GM12878 (cell line): ENCODE data around the gene CNKSR1. TPM values are rescaled to one million over a fixed set of nuclear protein-coding genes. Genes with fewer than 3 reads are reported as not detected.

ENCODE experiments used
- ATF2 ChIP-seq: IDR thresholded peaks from 2 replicates; pipeline ENCODE4 v1.6.1; 2012; ENCODE audit warnings: low read length, inconsistent platforms
- ATF7 ChIP-seq: fragments of 450-650 bp; IDR thresholded peaks from 2 replicates; pipeline ENCODE4 v1.6.1; 2016; ENCODE audit warnings: low read depth, mild to moderate bottlenecking
- BCL11A ChIP-seq: IDR thresholded peaks from 2 replicates; pipeline ENCODE4 v1.6.1; 2011; ENCODE audit warnings: low read depth, low read length
- BCLAF1 ChIP-seq: fragments of 450-650 bp; IDR thresholded peaks from 2 replicates; pipeline ENCODE4 v1.6.1; 2017; ENCODE audit warnings: antibody characterized with exemption, mild to moderate bottlenecking, moderate library complexity
- CHD4 ChIP-seq: fragments of 200-600 bp; sonication (generic); IDR thresholded peaks from 2 replicates; pipeline ENCODE4 v1.6.1; 2016; ENCODE audit warnings: mild to moderate bottlenecking
- EED ChIP-seq: sonication (generic); IDR thresholded peaks from 2 replicates; pipeline ENCODE4 v1.6.1; 2016; ENCODE audit warnings: antibody characterized with exemption, low read depth
- EP300 ChIP-seq, 2 experiments: fragments of 150-350 bp in 1 of 2; IDR thresholded peaks; 2 replicates each; pipeline ENCODE4 v1.6.1; 2011 to 2012; ENCODE audit warnings: low read depth in 2 of 2, low read length in 2 of 2, borderline replicate concordance in 1 of 2, improper control_type of control experiment in 1 of 2, inconsistent platforms in 1 of 2; ENCODE audit not compliant: control insufficient read depth in 1 of 2
- NR2F1 ChIP-seq: fragments of 450-650 bp; conservative IDR thresholded peaks from 2 replicates; pipeline ENCODE4 v1.6.1; 2017; ENCODE audit warnings: mild to moderate bottlenecking
- NRF1 ChIP-seq: conservative IDR thresholded peaks from 2 replicates; pipeline ENCODE4 v1.6.1; 2011; ENCODE audit warnings: mild to moderate bottlenecking, low read depth, low read length, improper control_type of control experiment
- RB1 ChIP-seq: fragments of 450-650 bp; formaldehyde crosslinking; IDR thresholded peaks from 2 replicates; pipeline ENCODE4 v1.6.1; 2017; ENCODE audit warnings: mild to moderate bottlenecking, borderline replicate concordance
- RUNX3 ChIP-seq: IDR thresholded peaks from 2 replicates; pipeline ENCODE4 v1.6.1; 2012; ENCODE audit warnings: low read length, inconsistent platforms
- SMC3 ChIP-seq: IDR thresholded peaks from 2 replicates; pipeline ENCODE4 v1.6.1; 2011; ENCODE audit warnings: low read length, improper control_type of control experiment, borderline replicate concordance
- ZBED1 ChIP-seq: IDR thresholded peaks from 2 replicates; pipeline ENCODE4 v1.6.1; 2016; ENCODE audit warnings: borderline replicate concordance
- ZNF207 ChIP-seq: fragments of 450-650 bp; IDR thresholded peaks from 2 replicates; pipeline ENCODE4 v1.6.1; 2014; ENCODE audit warnings: antibody characterized with exemption, mild to moderate bottlenecking, borderline replicate concordance
- polyA plus RNA-seq, 11 experiments: library from polyadenylated mRNA; depleted of rRNA in 4 of 11; unstranded in 6 of 11; stranded (reverse) in 5 of 11; fragments of >200 nt; fragmentation: Nextera tagmentation in 4 of 11; fragmentation: Illumina TruSeq in 1 of 11; extraction: Ambion mirVana in 4 of 11; extraction: Trizol in 1 of 11; gene quantifications; 1 replicate in 1 of 11; 2 replicates in 10 of 11; pipeline versions ENCODE4 v1.2.1 to v1.2.3, GENCODE V29; 2011 to 2016; ENCODE audit warnings: inconsistent platforms in 2 of 11, missing spikeins in 2 of 11, low read depth in 1 of 11
- total RNA-seq, 4 experiments: library from RNA; depleted of rRNA in 3 of 4; stranded (reverse); fragments of >200 nt in 3 of 4; fragmentation: Illumina TruSeq in 1 of 4; extraction: Trizol in 1 of 4; gene quantifications; 2 replicates each; pipeline versions ENCODE4 v1.2.1 to v1.2.3, GENCODE V29; 2013 to 2021
- TF ChIP-seq, protein P1 (sequence below): fragments of 450-650 bp; IDR thresholded peaks from 2 replicates; pipeline ENCODE4 v1.6.1; 2018; ENCODE audit warnings: mild to moderate bottlenecking, low read depth, moderate library complexity; ENCODE audit not compliant: partially characterized antibody

The CNKSR1 gene
- total and polyA plus RNA-seq, 10 of the 15 experiments (the other 5 are each of a cell fraction or from before 2014, with no cell fraction given), result 0.06 to 1.2 (median 0.86) TPM

- TF ChIP-seq, protein P1, sequence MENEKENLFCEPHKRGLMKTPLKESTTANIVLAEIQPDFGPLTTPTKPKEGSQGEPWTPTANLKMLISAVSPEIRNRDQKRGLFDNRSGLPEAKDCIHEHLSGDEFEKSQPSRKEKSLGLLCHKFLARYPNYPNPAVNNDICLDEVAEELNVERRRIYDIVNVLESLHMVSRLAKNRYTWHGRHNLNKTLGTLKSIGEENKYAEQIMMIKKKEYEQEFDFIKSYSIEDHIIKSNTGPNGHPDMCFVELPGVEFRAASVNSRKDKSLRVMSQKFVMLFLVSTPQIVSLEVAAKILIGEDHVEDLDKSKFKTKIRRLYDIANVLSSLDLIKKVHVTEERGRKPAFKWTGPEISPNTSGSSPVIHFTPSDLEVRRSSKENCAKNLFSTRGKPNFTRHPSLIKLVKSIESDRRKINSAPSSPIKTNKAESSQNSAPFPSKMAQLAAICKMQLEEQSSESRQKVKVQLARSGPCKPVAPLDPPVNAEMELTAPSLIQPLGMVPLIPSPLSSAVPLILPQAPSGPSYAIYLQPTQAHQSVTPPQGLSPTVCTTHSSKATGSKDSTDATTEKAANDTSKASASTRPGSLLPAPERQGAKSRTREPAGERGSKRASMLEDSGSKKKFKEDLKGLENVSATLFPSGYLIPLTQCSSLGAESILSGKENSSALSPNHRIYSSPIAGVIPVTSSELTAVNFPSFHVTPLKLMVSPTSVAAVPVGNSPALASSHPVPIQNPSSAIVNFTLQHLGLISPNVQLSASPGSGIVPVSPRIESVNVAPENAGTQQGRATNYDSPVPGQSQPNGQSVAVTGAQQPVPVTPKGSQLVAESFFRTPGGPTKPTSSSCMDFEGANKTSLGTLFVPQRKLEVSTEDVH, result no peak
- TF ChIP-seq ZNF207 (no peak), EP300 (IDR thresholded peaks at IDR 0.05; ENCODE audit: borderline replicate concordance in 1 of 2, control insufficient read depth in 1 of 2, low read depth in 2 of 2, low read length in 2 of 2) (no peak), BCL11A (no peak), SMC3 (no peak), RB1 (no peak), EED (no peak), NR2F1 (no peak), NRF1 (no peak), ATF2 (no peak), CHD4 (no peak), BCLAF1 (no peak), ATF7 (peak; percentile 27; the same call in 1 of the 2 replicates), RUNX3 (no peak), ZBED1 (no peak)
- TF ChIP-seq, all 136 proteins: peak for 7
Measured at GRCh38 chr1:26237230-26237966, 60.1 kb downstream of the CNKSR1 start (continued).

Other genes starting within 250 kb of the CNKSR1 start
Only the 7 nearest of the 17 such genes appear.
- gene PDIK1L, start 65.7 kb upstream of the CNKSR1 start, total RNA-seq (2014; rRNA removed), result 9.4 and 10.8 TPM in 2 replicates
- 13.5 and 14.3 TPM in 2 replicates for gene PDIK1L, start 65.7 kb upstream of the CNKSR1 start, total RNA-seq (2014; rRNA removed; fragmentation: Illumina TruSeq; extraction: Trizol)
- 11.9 and 13.7 TPM in 2 replicates for gene PDIK1L, start 65.7 kb upstream of the CNKSR1 start, total RNA-seq (2021)
- 11.6 and 14.2 TPM in 2 replicates for gene PDIK1L, start 65.7 kb upstream of the CNKSR1 start, polyA plus RNA-seq (2011; rRNA removed)
- gene PDIK1L, start 65.7 kb upstream of the CNKSR1 start, polyA plus RNA-seq (2014; fragmentation: Illumina TruSeq; extraction: Trizol), result 10.3 and 13.7 TPM in 2 replicates
- gene PDIK1L, start 65.7 kb upstream of the CNKSR1 start, polyA plus RNA-seq (2014; fragmentation: Nextera tagmentation; extraction: Ambion mirVana), result 1 to 10 TPM; 4.0 to 9.5 TPM
- gene PDIK1L, start 65.7 kb upstream of the CNKSR1 start, polyA plus RNA-seq (2014; rRNA removed), result 4.5 and 6.7 TPM in 2 replicates
- 10 to 100 TPM; 10.7 to 15.9 TPM for gene PDIK1L, start 65.7 kb upstream of the CNKSR1 start, polyA plus RNA-seq (2016; fragmentation: Nextera tagmentation; extraction: Ambion mirVana)
- 0.06 TPM in 1 of 2 replicates, not detected in the other for gene FAM110D, start 18.4 kb upstream of the CNKSR1 start, total RNA-seq (2014; rRNA removed)
- not detected in 2 replicates for gene FAM110D, start 18.4 kb upstream of the CNKSR1 start, total RNA-seq (2014; rRNA removed; fragmentation: Illumina TruSeq; extraction: Trizol)
- gene FAM110D, start 18.4 kb upstream of the CNKSR1 start, total RNA-seq (2021), result not detected in 2 replicates
- gene FAM110D, start 18.4 kb upstream of the CNKSR1 start, polyA plus RNA-seq (2011; rRNA removed), result not detected in 2 replicates
- not detected in 2 replicates for gene FAM110D, start 18.4 kb upstream of the CNKSR1 start, polyA plus RNA-seq (2014; fragmentation: Illumina TruSeq; extraction: Trizol)
- not detected for gene FAM110D, start 18.4 kb upstream of the CNKSR1 start, polyA plus RNA-seq (2014; fragmentation: Nextera tagmentation; extraction: Ambion mirVana)
- not detected in 2 replicates for gene FAM110D, start 18.4 kb upstream of the CNKSR1 start, polyA plus RNA-seq (2014; rRNA removed)
- not detected for gene FAM110D, start 18.4 kb upstream of the CNKSR1 start, polyA plus RNA-seq (2016; fragmentation: Nextera tagmentation; extraction: Ambion mirVana)
- gene C1orf232, start 8.5 kb upstream of the CNKSR1 start, total RNA-seq (2014; rRNA removed), result not detected in 2 replicates
- gene C1orf232, start 8.5 kb upstream of the CNKSR1 start, total RNA-seq (2014; rRNA removed; fragmentation: Illumina TruSeq; extraction: Trizol), result not detected in 2 replicates
- gene C1orf232, start 8.5 kb upstream of the CNKSR1 start, total RNA-seq (2021), result not detected in 2 replicates
- gene C1orf232, start 8.5 kb upstream of the CNKSR1 start, polyA plus RNA-seq (2011; rRNA removed), result not detected in 2 replicates
- gene C1orf232, start 8.5 kb upstream of the CNKSR1 start, polyA plus RNA-seq (2014; fragmentation: Illumina TruSeq; extraction: Trizol), result not detected in 2 replicates
- not detected for gene C1orf232, start 8.5 kb upstream of the CNKSR1 start, polyA plus RNA-seq (2014; fragmentation: Nextera tagmentation; extraction: Ambion mirVana)
- gene C1orf232, start 8.5 kb upstream of the CNKSR1 start, polyA plus RNA-seq (2014; rRNA removed), result not detected in 2 replicates
- gene C1orf232, start 8.5 kb upstream of the CNKSR1 start, polyA plus RNA-seq (2016; fragmentation: Nextera tagmentation; extraction: Ambion mirVana), result not detected
- 87.5 and 105 TPM in 2 replicates for gene ZNF593, start 7.6 kb upstream of the CNKSR1 start, total RNA-seq (2014; rRNA removed)
- gene ZNF593, start 7.6 kb upstream of the CNKSR1 start, total RNA-seq (2014; rRNA removed; fragmentation: Illumina TruSeq; extraction: Trizol), result 20.8 and 22.8 TPM in 2 replicates
- 59.2 and 60.2 TPM in 2 replicates for gene ZNF593, start 7.6 kb upstream of the CNKSR1 start, total RNA-seq (2021)
- 20.8 and 41.9 TPM in 2 replicates for gene ZNF593, start 7.6 kb upstream of the CNKSR1 start, polyA plus RNA-seq (2011; rRNA removed)
- gene ZNF593, start 7.6 kb upstream of the CNKSR1 start, polyA plus RNA-seq (2014; fragmentation: Illumina TruSeq; extraction: Trizol), result 2.8 and 15.1 TPM in 2 replicates
- 10 to 100 TPM in 1 of 2 experiments, 1 to 10 TPM in 1; 7.7 to 20.1 TPM for gene ZNF593, start 7.6 kb upstream of the CNKSR1 start, polyA plus RNA-seq (2014; fragmentation: Nextera tagmentation; extraction: Ambion mirVana)
- gene ZNF593, start 7.6 kb upstream of the CNKSR1 start, polyA plus RNA-seq (2014; rRNA removed), result 133 and 156 TPM in 2 replicates
- 100 to 1,000 TPM; 103 to 110 TPM for gene ZNF593, start 7.6 kb upstream of the CNKSR1 start, polyA plus RNA-seq (2016; fragmentation: Nextera tagmentation; extraction: Ambion mirVana)
- 0.23 TPM in 1 of 2 replicates, not detected in the other for gene ZNF593OS, start 5.7 kb upstream of the CNKSR1 start, total RNA-seq (2014; rRNA removed)
- not detected in 2 replicates for gene ZNF593OS, start 5.7 kb upstream of the CNKSR1 start, total RNA-seq (2014; rRNA removed; fragmentation: Illumina TruSeq; extraction: Trizol)
- gene ZNF593OS, start 5.7 kb upstream of the CNKSR1 start, total RNA-seq (2021), result not detected in 2 replicates
- gene ZNF593OS, start 5.7 kb upstream of the CNKSR1 start, polyA plus RNA-seq (2011; rRNA removed), result not detected in 2 replicates
- gene ZNF593OS, start 5.7 kb upstream of the CNKSR1 start, polyA plus RNA-seq (2014; fragmentation: Illumina TruSeq; extraction: Trizol), result not detected in 2 replicates
- gene ZNF593OS, start 5.7 kb upstream of the CNKSR1 start, polyA plus RNA-seq (2014; fragmentation: Nextera tagmentation; extraction: Ambion mirVana), result under 1 TPM in 1 of 2 experiments, not detected in 1; 0.16 TPM
- not detected in 2 replicates for gene ZNF593OS, start 5.7 kb upstream of the CNKSR1 start, polyA plus RNA-seq (2014; rRNA removed)
- gene ZNF593OS, start 5.7 kb upstream of the CNKSR1 start, polyA plus RNA-seq (2016; fragmentation: Nextera tagmentation; extraction: Ambion mirVana), result 1 to 10 TPM in 1 of 2 experiments, under 1 TPM in 1; 0.96 to 1.7 TPM
- not detected in 2 replicates for gene CATSPER4, start 13.1 kb downstream of the CNKSR1 start, total RNA-seq (2014; rRNA removed)
- not detected in 2 replicates for gene CATSPER4, start 13.1 kb downstream of the CNKSR1 start, total RNA-seq (2014; rRNA removed; fragmentation: Illumina TruSeq; extraction: Trizol)
- gene CATSPER4, start 13.1 kb downstream of the CNKSR1 start, total RNA-seq (2021), result 0.13 TPM in 1 of 2 replicates, not detected in the other
- not detected in 2 replicates for gene CATSPER4, start 13.1 kb downstream of the CNKSR1 start, polyA plus RNA-seq (2011; rRNA removed)
- gene CATSPER4, start 13.1 kb downstream of the CNKSR1 start, polyA plus RNA-seq (2014; fragmentation: Illumina TruSeq; extraction: Trizol), result not detected in 2 replicates
- not detected for gene CATSPER4, start 13.1 kb downstream of the CNKSR1 start, polyA plus RNA-seq (2014; fragmentation: Nextera tagmentation; extraction: Ambion mirVana)
- gene CATSPER4, start 13.1 kb downstream of the CNKSR1 start, polyA plus RNA-seq (2014; rRNA removed), result not detected in 2 replicates
- not detected for gene CATSPER4, start 13.1 kb downstream of the CNKSR1 start, polyA plus RNA-seq (2016; fragmentation: Nextera tagmentation; extraction: Ambion mirVana)
- 22.1 and 22.2 TPM in 2 replicates for gene CEP85, start 56.7 kb downstream of the CNKSR1 start, total RNA-seq (2014; rRNA removed)
- 22.2 and 22.8 TPM in 2 replicates for gene CEP85, start 56.7 kb downstream of the CNKSR1 start, total RNA-seq (2014; rRNA removed; fragmentation: Illumina TruSeq; extraction: Trizol)
- gene CEP85, start 56.7 kb downstream of the CNKSR1 start, total RNA-seq (2021), result 17.9 and 20.9 TPM in 2 replicates
- gene CEP85, start 56.7 kb downstream of the CNKSR1 start, polyA plus RNA-seq (2011; rRNA removed), result 22.9 and 26.8 TPM in 2 replicates
- 20.4 and 24.5 TPM in 2 replicates for gene CEP85, start 56.7 kb downstream of the CNKSR1 start, polyA plus RNA-seq (2014; fragmentation: Illumina TruSeq; extraction: Trizol)
- gene CEP85, start 56.7 kb downstream of the CNKSR1 start, polyA plus RNA-seq (2014; fragmentation: Nextera tagmentation; extraction: Ambion mirVana), result 1 to 10 TPM; 8.4 to 8.6 TPM
- gene CEP85, start 56.7 kb downstream of the CNKSR1 start, polyA plus RNA-seq (2014; rRNA removed), result 23.5 and 25.7 TPM in 2 replicates
- gene CEP85, start 56.7 kb downstream of the CNKSR1 start, polyA plus RNA-seq (2016; fragmentation: Nextera tagmentation; extraction: Ambion mirVana), result 10 to 100 TPM; 17.5 to 19.6 TPM